Activated T-cell treated with anti-CD3 and anti-CD28 coated beads for 4 hours (primary cell): ENCODE measurements around the gene SPATA45.
"Not testable (repeated sequence)": the region's sequence is repeated elsewhere in the genome, so short reads cannot be mapped to it uniquely, and the experiment has no call there.

Source experiments
- DNase-seq: peaks from one replicate; pipeline ENCODE4 v3.0.0-alpha.2; 2020

SPATA45 gene

DNA sequence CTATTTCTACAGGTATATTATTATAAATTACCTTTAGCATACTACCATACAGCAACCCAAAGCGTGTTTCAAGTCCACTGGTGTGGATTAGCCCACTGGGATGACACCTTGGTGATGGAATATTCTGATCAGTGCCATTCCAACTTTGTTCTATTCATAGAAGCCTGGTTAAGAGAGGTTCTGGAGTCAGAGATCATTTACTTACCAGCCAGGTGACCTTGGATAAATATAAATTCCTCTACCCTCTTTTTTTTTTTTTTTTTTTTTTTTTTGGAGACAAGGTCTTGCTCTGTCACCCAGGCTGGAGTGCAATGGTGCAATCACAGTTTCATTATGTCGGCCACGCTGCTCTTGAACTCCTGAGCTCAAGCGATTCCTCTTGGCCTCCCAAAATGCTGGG lies at the start of gene SPATA45:
Gene SPATA45 (minus strand): TSS at position 101 of the 400 bp plus-strand sequence. CDS start 11,500 bp downstream, outside the sequence.
- DNase-seq = no peak

DNA sequence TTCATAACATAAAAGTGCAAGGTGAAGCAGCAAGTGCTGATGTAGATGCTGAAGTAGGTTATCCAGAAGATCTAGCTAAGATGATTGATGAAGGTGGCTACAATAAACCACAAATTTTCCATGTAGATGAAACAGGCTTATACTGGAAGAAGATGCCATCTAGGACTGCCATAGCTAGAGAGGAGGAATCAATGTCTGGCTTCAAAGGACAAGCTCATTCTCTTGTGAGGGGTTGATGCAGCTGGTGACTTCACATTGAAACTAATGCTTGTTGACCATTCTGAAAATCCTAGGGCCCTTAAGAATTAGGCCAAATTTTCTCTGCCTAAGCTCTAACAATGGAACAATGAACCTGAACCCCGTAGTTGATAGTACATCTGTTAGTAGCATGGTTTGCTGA lies 44.7 kb upstream of the SPATA45 start:
- no peak for DNase-seq

- no peak for DNase-seq
Observed at GRCh38 chr1:212884592-212884991, 37.1 kb upstream of the SPATA45 start.

- DNase-seq = no peak
Observed at GRCh38 chr1:212879947-212880690, 32.7 kb upstream of the SPATA45 start.

DNA sequence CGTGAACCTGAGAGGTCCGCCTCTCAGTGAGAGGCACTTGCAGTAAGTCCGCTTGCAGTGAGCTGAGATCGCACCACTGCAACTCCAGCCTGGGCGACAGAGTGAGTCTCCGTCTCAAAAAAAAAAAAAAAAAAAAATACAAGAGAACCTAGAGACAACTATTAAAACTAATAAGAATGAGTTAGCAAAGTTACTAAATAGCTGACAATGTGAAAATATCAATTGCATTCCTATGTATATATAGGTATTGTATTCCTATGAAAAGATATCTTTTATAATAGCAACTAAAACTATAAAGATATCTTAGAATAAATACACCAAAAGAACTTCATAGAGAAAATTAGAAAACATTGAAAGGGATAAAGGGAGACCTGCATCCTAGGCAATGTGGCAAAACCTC lies 31.0 kb upstream of the SPATA45 start:
- DNase-seq = no peak

GRCh38 chr1:212873518-212873917 lies 26.1 kb upstream of the SPATA45 start:
- DNase-seq = no peak

- DNase-seq = no peak
Observed at GRCh38 chr1:212871976-212872375, 24.5 kb upstream of the SPATA45 start.

GRCh38 chr1:212867192-212867591 lies 19.7 kb upstream of the SPATA45 start:
- DNase-seq = no peak

- DNase-seq = no peak
Observed at GRCh38 chr1:212864201-212864600, 16.8 kb upstream of the SPATA45 start.

DNA sequence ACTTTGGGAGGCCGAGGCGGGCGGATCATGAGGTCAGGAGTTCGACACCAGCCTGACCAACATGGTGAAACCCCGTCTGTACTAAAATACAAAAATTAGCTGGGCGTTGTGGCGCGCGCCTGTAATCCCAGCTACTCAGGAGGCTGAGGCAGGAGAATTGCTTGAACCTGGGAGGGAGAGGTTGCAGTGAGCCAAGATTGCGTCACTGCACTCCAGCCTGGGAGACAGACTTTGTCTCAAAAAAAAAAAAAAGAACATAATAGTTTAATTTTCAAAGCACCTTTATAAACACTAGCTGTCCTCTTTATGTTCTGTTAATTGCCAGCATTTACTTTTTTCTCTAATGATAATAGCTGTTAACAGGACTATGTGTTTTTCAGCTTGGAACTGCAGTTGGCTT lies 15.9 kb upstream of the SPATA45 start:
- not testable (repeated sequence) for DNase-seq

GRCh38 chr1:212862111-212862690 lies 14.8 kb upstream of the SPATA45 start:
- DNase-seq = no peak

GRCh38 chr1:212860713-212861581 lies 13.5 kb upstream of the SPATA45 start:
- DNase-seq = no peak

DNA sequence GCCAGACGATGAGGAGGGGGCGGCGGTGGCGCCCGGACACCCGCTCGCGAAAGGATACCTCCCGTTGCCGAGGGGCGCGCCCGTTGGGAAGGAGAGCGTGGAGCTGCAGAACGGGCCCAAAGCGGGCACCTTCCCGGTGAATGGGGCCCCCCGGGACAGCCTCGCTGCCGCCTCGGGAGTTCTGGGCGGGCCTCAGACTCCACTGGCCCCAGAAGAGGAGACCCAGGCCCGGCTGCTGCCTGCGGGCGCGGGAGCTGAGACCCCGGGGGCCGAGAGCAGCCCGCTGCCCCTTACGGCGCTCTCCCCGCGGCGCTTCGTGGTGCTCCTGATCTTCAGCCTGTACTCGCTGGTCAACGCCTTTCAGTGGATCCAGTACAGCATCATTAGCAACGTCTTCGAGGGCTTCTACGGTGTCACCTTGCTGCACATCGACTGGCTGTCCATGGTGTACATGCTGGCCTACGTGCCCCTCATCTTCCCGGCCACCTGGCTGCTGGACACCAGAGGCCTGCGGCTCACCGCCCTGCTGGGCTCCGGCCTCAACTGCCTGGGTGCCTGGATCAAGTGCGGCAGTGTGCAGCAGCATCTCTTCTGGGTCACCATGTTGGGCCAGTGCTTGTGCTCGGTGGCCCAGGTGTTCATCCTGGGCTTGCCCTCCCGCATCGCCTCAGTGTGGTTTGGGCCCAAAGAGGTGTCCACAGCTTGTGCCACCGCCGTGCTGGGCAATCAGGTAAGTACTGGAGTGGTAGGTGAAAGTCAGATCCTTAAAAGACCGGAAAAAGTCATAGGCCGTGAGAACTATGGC lies 11.2 kb upstream of the SPATA45 start:
- DNase-seq = no peak

GRCh38 chr1:212857992-212858460 lies 10.6 kb upstream of the SPATA45 start, which contains the start of gene FLVCR1:
TSS of gene FLVCR1 (plus strand) at chr1:212858275. CDS start at chr1:212858453, 178 bp downstream.
- peak; percentile 76 for DNase-seq

- DNase-seq = no peak
Observed at GRCh38 chr1:212856755-212857154, 9.3 kb upstream of the SPATA45 start.

- no peak for DNase-seq
Observed at GRCh38 chr1:212853658-212854057, 6.2 kb upstream of the SPATA45 start.

GRCh38 chr1:212852105-212852688 lies 4.7 kb upstream of the SPATA45 start:
- no peak for DNase-seq

DNA sequence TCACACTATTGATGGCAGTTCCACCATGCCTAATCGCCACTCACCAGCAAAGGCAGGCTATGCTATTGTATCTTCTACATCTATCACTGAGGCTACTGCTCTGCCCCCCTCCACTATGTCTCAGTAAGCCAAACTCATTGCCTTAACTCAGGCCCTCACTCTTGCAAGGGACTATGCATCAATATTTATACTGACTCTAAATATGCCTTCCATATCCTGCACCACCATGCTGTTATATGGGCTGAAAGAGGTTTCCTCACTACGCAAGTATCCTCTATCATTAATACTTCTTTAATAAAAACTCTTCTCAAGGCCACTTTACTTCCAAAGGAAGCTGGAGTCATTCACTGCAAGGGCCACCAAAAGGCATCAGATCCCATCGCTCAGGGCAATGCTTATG lies 2.9 kb downstream of the SPATA45 start:
- DNase-seq = not testable (repeated sequence)

GRCh38 chr1:212838145-212838544 lies 9.3 kb downstream of the SPATA45 start:
- no peak for DNase-seq

DNA sequence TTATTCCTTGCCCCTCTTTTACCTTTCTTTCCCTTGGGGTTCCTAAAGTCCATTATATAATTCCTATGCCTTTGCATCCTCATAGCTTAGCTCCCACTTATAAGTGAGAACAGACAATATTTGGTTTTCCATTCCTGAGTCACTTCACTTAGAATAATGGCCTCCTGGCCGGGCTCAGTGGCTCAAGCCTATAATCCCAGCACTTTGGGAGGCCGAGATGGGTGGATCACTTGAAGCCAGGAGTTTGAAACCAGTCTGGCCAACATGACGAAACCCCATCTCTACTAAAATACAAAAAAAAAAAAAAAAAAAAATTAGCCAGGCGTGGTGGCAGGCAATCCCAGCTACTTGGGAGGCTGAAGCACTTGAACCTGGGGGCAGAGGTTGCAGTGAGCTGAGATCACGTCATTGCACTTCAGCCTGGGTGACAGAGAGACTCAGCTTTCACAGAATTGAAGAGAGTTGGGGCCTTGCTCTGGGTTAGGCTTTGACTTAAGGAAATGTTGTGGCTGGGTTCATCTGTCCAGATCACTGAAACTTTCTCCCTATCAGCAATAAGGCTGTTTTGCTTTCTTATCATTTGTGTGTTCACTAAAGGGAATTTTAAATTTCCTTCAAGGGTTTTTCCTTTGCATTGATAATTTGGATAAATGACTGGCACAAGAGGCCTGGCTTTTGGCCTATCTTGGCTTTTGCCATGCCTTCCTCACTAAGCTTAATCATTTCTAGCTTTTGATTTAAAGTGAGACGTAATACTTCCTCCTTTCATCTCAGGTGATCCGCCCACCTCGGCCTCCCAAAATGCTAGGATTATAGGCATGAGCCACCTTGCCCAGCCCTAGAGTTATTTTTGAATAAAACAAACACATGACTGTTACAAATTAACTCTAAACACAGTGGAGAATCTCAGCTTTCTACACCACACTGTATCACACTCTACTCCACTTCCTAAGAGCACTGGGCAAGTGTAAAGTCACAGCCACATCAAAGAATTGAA lies 13.9 kb downstream of the SPATA45 start:
- DNase-seq = not testable (repeated sequence)

DNA sequence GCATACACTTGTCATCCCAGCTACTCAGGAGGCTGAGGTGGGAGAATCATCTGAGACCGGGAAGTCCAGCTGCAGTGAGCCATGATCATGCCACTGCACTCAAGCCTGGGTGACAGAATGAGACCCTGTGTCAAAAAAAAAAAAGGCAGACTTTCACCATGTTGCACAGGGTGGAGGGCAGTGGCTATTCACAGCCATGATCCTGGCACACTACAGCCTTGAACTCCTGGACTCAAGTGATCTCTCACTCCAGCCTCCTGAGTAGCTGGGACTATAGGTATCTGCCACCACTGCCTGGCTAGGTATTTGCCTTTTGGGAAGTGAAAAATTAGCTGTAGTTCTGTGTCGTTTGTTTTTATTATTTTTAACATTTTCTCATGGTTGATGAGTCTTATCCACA lies 19.1 kb downstream of the SPATA45 start:
- DNase-seq = no peak
